CD8-positive, alpha-beta memory T cell (primary cell): ENCODE data around the gene UFM1. TPM values are rescaled to one million over a fixed set of nuclear protein-coding genes. Genes with fewer than 3 reads are reported as not detected.
"Not testable (repeated sequence)": the region's sequence is repeated elsewhere in the genome, so short reads cannot be mapped to it uniquely, and the experiment has no call there.

Experiments
- CTCF ChIA-PET: fragments of 350-600 bp; sonication (Branson Sonifier 250); formaldehyde crosslinking; loops from one replicate; lab custom pipeline; 2021; ENCODE audit warnings: antibody characterized with exemption; lab: Charles Lee
- POLR2A ChIA-PET: fragments of 350-600 bp; sonication (Branson Sonifier 250); formaldehyde crosslinking; loops from one replicate; lab custom pipeline; 2021; ENCODE audit warnings: antibody characterized with exemption; lab: Charles Lee
- DNase-seq, 5 donors: peaks; one replicate each; pipeline versions ENCODE4 v3.0.0 to v3.0.0-alpha.2; 2020 to 2022; ENCODE audit warnings: mixed read lengths in 1 of 5
- H3K27ac ChIP-seq: one replicate; pipeline ENCODE4 v1.7.0; 2013; ENCODE audit warnings: low read depth, mild to moderate bottlenecking, low read length, moderate library complexity
- H3K27me3 ChIP-seq: 2 replicates; pipeline ENCODE4 v1.7.0; 2013; ENCODE audit warnings: low read length, mild to moderate bottlenecking; ENCODE audit not compliant: insufficient read depth, poor library complexity, severe bottlenecking
- H3K36me3 ChIP-seq: 2 replicates; pipeline ENCODE4 v1.7.0; 2013; ENCODE audit warnings: mild to moderate bottlenecking, low read length, moderate library complexity; ENCODE audit not compliant: insufficient read depth
- H3K4me1 ChIP-seq: 2 replicates; pipeline ENCODE4 v1.7.0; 2013; ENCODE audit warnings: mild to moderate bottlenecking, low read length, moderate library complexity; ENCODE audit not compliant: insufficient read depth
- H3K4me3 ChIP-seq: 2 replicates; pipeline ENCODE4 v1.7.0; 2013; ENCODE audit warnings: mild to moderate bottlenecking, low read length
- H3K9me3 ChIP-seq: 2 replicates; pipeline ENCODE4 v1.7.0; 2013; ENCODE audit warnings: mild to moderate bottlenecking, low read length
- H3K27ac Mint-ChIP-seq, 8 donors: one replicate each; pipeline ENCODE4 v1.8.0; 2020 to 2021; ENCODE audit warnings: mixed read lengths in 8 of 8, mild to moderate bottlenecking in 6 of 8, inconsistent platforms in 3 of 8, moderate library complexity in 3 of 8
- H3K27me3 Mint-ChIP-seq, 2 donors: one replicate each; pipeline ENCODE4 v1.8.0; 2020 to 2021; ENCODE audit warnings: mixed read lengths in 2 of 2, mild to moderate bottlenecking in 1 of 2, moderate library complexity in 1 of 2
- H3K36me3 Mint-ChIP-seq, 3 donors: one replicate each; pipeline ENCODE4 v1.8.0; 2020 to 2021; ENCODE audit warnings: mixed read lengths in 3 of 3, inconsistent platforms in 1 of 3, mild to moderate bottlenecking in 1 of 3
- H3K4me1 Mint-ChIP-seq, 3 donors: one replicate each; pipeline ENCODE4 v1.8.0; 2020 to 2021; ENCODE audit warnings: mixed read lengths in 3 of 3, inconsistent platforms in 1 of 3, mild to moderate bottlenecking in 1 of 3
- H3K4me3 Mint-ChIP-seq, 7 donors: one replicate each; pipeline ENCODE4 v1.8.0; 2020 to 2021; ENCODE audit warnings: mixed read lengths in 7 of 7, mild to moderate bottlenecking in 6 of 7, moderate library complexity in 4 of 7, inconsistent platforms in 2 of 7
- H3K9me3 Mint-ChIP-seq, 5 donors: one replicate each; pipeline ENCODE4 v1.8.0; 2020 to 2022; ENCODE audit warnings: mixed read lengths in 5 of 5, mild to moderate bottlenecking in 3 of 5, moderate library complexity in 2 of 5, inconsistent platforms in 1 of 5
- polyA plus RNA-seq: library from polyadenylated mRNA; unstranded; fragments of 300-500 nt; fragmentation: Illumina TruSeq; gene quantifications from one replicate; pipeline ENCODE4 v1.2.3, GENCODE V29; 2021
- total RNA-seq, 2 experiments: library from RNA; stranded (reverse); gene quantifications; one replicate each; pipeline ENCODE4 v1.2.3, GENCODE V29; 2021

UFM1 gene
- total and polyA plus RNA-seq, 3 experiments from 2014 or later = 50.9 to 61.8 (median 53.7) TPM

GRCh38 chr13:38369058-38369457, 19.4 kb downstream of the UFM1 start:
- H3K27me3 Mint-ChIP-seq = peaks cover 13 to 18% of the 10 kb centered on the region in 2 donors
- H3K27ac ChIP-seq = no peak overlapping the region
- no peaks in the 10 kb centered on the region for H3K27me3 ChIP-seq
- ChIA-PET CTCF (no interaction called here), POLR2A (no interaction called here)
- H3K36me3 ChIP-seq = no peaks in the 10 kb centered on the region
- H3K36me3 Mint-ChIP-seq = peaks cover 0 to 10% (median 2%) of the 10 kb centered on the region in 3 donors
- no peaks in the 10 kb centered on the region for H3K4me1 Mint-ChIP-seq
- H3K9me3 Mint-ChIP-seq = peaks cover 0 to 4% (median 0%) of the 10 kb centered on the region in 5 donors
- H3K27ac Mint-ChIP-seq = no peak overlapping the region
- H3K4me1 ChIP-seq = no peaks in the 10 kb centered on the region
- no peak overlapping the region for H3K4me3 ChIP-seq
- no peak overlapping the region for H3K4me3 Mint-ChIP-seq
- no peaks in the 10 kb centered on the region for H3K9me3 ChIP-seq
- no peak for DNase-seq

- POLR2A ChIA-PET, H3K27ac ChIP-seq, H3K36me3 ChIP-seq, H3K4me3 Mint-ChIP-seq, H3K9me3 Mint-ChIP-seq, H3K9me3 ChIP-seq, H3K27me3 ChIP-seq, DNase-seq, CTCF ChIA-PET, H3K27ac Mint-ChIP-seq, H3K4me1 Mint-ChIP-seq, H3K4me1 ChIP-seq, H3K4me3 ChIP-seq: not testable (repeated sequence)
- peaks cover 0 to 10% (median 2%) of the 10 kb centered on the region in 3 donors for H3K36me3 Mint-ChIP-seq
- H3K27me3 Mint-ChIP-seq = peaks cover 13 to 27% of the 10 kb centered on the region in 2 donors
These were observed 20.4 kb downstream of the UFM1 start for GRCh38 chr13:38370096-38370495.

- no peak overlapping the region for H3K27ac Mint-ChIP-seq
- no peaks in the 10 kb centered on the region for H3K36me3 ChIP-seq
- peaks cover 0 to 8% (median 3%) of the 10 kb centered on the region in 5 donors for H3K9me3 Mint-ChIP-seq
- H3K27me3 ChIP-seq = no peaks in the 10 kb centered on the region
- no peaks in the 10 kb centered on the region for H3K4me1 ChIP-seq
- H3K27me3 Mint-ChIP-seq = peaks cover 13 to 32% of the 10 kb centered on the region in 2 donors
- no peaks in the 10 kb centered on the region for H3K4me1 Mint-ChIP-seq
- H3K36me3 Mint-ChIP-seq = peaks cover 0 to 10% (median 2%) of the 10 kb centered on the region in 3 donors
- POLR2A ChIA-PET = no interaction called here
- no peak for DNase-seq
- no peak overlapping the region for H3K27ac ChIP-seq
- no peaks in the 10 kb centered on the region for H3K9me3 ChIP-seq
- H3K4me3 Mint-ChIP-seq = no peak overlapping the region
- H3K4me3 ChIP-seq = no peak overlapping the region
- CTCF ChIA-PET = no interaction called here
These were observed 23.3 kb downstream of the UFM1 start for GRCh38 chr13:38372820-38373383.

GRCh38 chr13:38376546-38376945, 26.9 kb downstream of the UFM1 start:
- H3K27me3 Mint-ChIP-seq = peaks cover 0 to 42% of the 10 kb centered on the region in 2 donors
- Histone ChIP-seq H3K27ac (no peak overlapping the region), H3K36me3 (no peaks in the 10 kb centered on the region), H3K4me3 (no peak overlapping the region), H3K27me3 (no peaks in the 10 kb centered on the region), H3K4me1 (no peaks in the 10 kb centered on the region), H3K9me3 (no peaks in the 10 kb centered on the region)
- H3K9me3 Mint-ChIP-seq = peaks cover 0 to 8% (median 3%) of the 10 kb centered on the region in 5 donors
- no peaks in the 10 kb centered on the region for H3K4me1 Mint-ChIP-seq
- CTCF ChIA-PET = no interaction called here
- peaks cover 0 to 15% (median 2%) of the 10 kb centered on the region in 3 donors for H3K36me3 Mint-ChIP-seq
- DNase-seq = no peak
- POLR2A ChIA-PET = no interaction called here
- no peak overlapping the region for H3K27ac Mint-ChIP-seq
- H3K4me3 Mint-ChIP-seq = no peak overlapping the region

GRCh38 chr13:38381890-38382289, 32.2 kb downstream of the UFM1 start:
- H3K27me3 Mint-ChIP-seq = peaks cover 3 to 17% of the 10 kb centered on the region in 2 donors

GRCh38 chr13:38382946-38383345, 33.3 kb downstream of the UFM1 start:
- H3K4me1 ChIP-seq = no peaks in the 10 kb centered on the region
- Mint-ChIP-seq H3K4me1 (no peaks in the 10 kb centered on the region), H3K4me3 (no peak overlapping the region), H3K27ac (no peak overlapping the region), H3K27me3 (peaks cover 3 to 17% of the 10 kb centered on the region in 2 donors), H3K9me3 (no peaks in the 10 kb centered on the region), H3K36me3 (peaks cover 0 to 4% (median 0%) of the 10 kb centered on the region in 3 donors)
- DNase-seq = no peak
- no peaks in the 10 kb centered on the region for H3K36me3 ChIP-seq
- POLR2A ChIA-PET = no interaction called here
- H3K27ac ChIP-seq = no peak overlapping the region
- H3K9me3 ChIP-seq = no peaks in the 10 kb centered on the region
- CTCF ChIA-PET = no interaction called here
- H3K27me3 ChIP-seq = peaks cover 5% of the 10 kb centered on the region
- no peak overlapping the region for H3K4me3 ChIP-seq

More at GRCh38 chr13:38381890-38382289, 32.2 kb downstream of the UFM1 start:
- Mint-ChIP-seq H3K4me3 (no peak overlapping the region), H3K27ac (no peak overlapping the region), H3K9me3 (no peaks in the 10 kb centered on the region), H3K4me1 (no peaks in the 10 kb centered on the region), H3K36me3 (peaks cover 0 to 4% (median 0%) of the 10 kb centered on the region in 3 donors)
- H3K4me1 ChIP-seq = no peaks in the 10 kb centered on the region
- no peak overlapping the region for H3K4me3 ChIP-seq
- no peak overlapping the region for H3K27ac ChIP-seq
- DNase-seq = no peak
- peaks cover 5% of the 10 kb centered on the region for H3K27me3 ChIP-seq
- no peaks in the 10 kb centered on the region for H3K36me3 ChIP-seq
- ChIA-PET POLR2A (no interaction called here), CTCF (no interaction called here)
- no peaks in the 10 kb centered on the region for H3K9me3 ChIP-seq

GRCh38 chr13:38384171-38384570, 34.5 kb downstream of the UFM1 start:
- Mint-ChIP-seq H3K4me3 (no peak overlapping the region), H3K4me1 (no peaks in the 10 kb centered on the region), H3K9me3 (no peaks in the 10 kb centered on the region), H3K27ac (no peak overlapping the region), H3K27me3 (peaks cover 4 to 17% of the 10 kb centered on the region in 2 donors), H3K36me3 (peaks cover 0 to 4% (median 0%) of the 10 kb centered on the region in 3 donors)
- Histone ChIP-seq H3K36me3 (no peaks in the 10 kb centered on the region), H3K27ac (no peak overlapping the region), H3K9me3 (no peaks in the 10 kb centered on the region), H3K4me1 (no peaks in the 10 kb centered on the region), H3K4me3 (no peak overlapping the region), H3K27me3 (peaks cover 5% of the 10 kb centered on the region)
- ChIA-PET CTCF (no interaction called here), POLR2A (no interaction called here)
- DNase-seq = no peak

- H3K27ac Mint-ChIP-seq = no peak overlapping the region
- H3K9me3 Mint-ChIP-seq = peaks cover 0 to 3% (median 1%) of the 10 kb centered on the region in 5 donors
- POLR2A ChIA-PET = no interaction called here
- no peak overlapping the region for H3K4me3 ChIP-seq
- no peaks in the 10 kb centered on the region for H3K4me1 Mint-ChIP-seq
- H3K36me3 Mint-ChIP-seq = no peaks in the 10 kb centered on the region
- H3K27me3 ChIP-seq = peaks cover 5% of the 10 kb centered on the region
- H3K4me3 Mint-ChIP-seq = no peak overlapping the region
- no peaks in the 10 kb centered on the region for H3K36me3 ChIP-seq
- no peak for DNase-seq
- no peaks in the 10 kb centered on the region for H3K9me3 ChIP-seq
- no peaks in the 10 kb centered on the region for H3K4me1 ChIP-seq
- H3K27ac ChIP-seq = no peak overlapping the region
- H3K27me3 Mint-ChIP-seq = peaks cover 4 to 14% of the 10 kb centered on the region in 2 donors
- CTCF ChIA-PET = no interaction called here
These were observed 35.7 kb downstream of the UFM1 start for GRCh38 chr13:38385153-38385891.
